Loucy (cell line): ENCODE measurements around the gene GNAQ.

Source experiments
- H2AFZ ChIP-seq: fragments of 200-600 bp; sonication (generic); 2 replicates; pipeline ENCODE4 v1.6.0; 2016; ENCODE audit warnings: antibody characterized with exemption, mild to moderate bottlenecking, low read length, moderate library complexity
- H3F3A ChIP-seq: fragments of 200-600 bp; 2 replicates; pipeline ENCODE4 v1.6.0; 2016; ENCODE audit warnings: antibody characterized with exemption, low read depth, mild to moderate bottlenecking
- H3K27me3 ChIP-seq: fragments of 200-600 bp; sonication (generic); 2 replicates; pipeline ENCODE4 v1.6.1; 2014; ENCODE audit warnings: low read length, mild to moderate bottlenecking; ENCODE audit not compliant: insufficient read depth, poor library complexity, severe bottlenecking
- H3K36me3 ChIP-seq: fragments of 200-600 bp; sonication (generic); 2 replicates; pipeline ENCODE4 v1.6.1; 2016; ENCODE audit warnings: low read length; ENCODE audit not compliant: insufficient read depth
- H3K4me1 ChIP-seq: fragments of 200-600 bp; sonication (generic); 2 replicates; pipeline ENCODE4 v1.5.1; 2014; ENCODE audit warnings: low read length, mild to moderate bottlenecking; ENCODE audit not compliant: insufficient read depth, poor library complexity, severe bottlenecking
- H3K4me2 ChIP-seq: fragments of 200-600 bp; sonication (generic); 2 replicates; pipeline ENCODE4 v1.6.0; 2014; ENCODE audit warnings: antibody characterized with exemption, low read length, low read depth, mild to moderate bottlenecking; ENCODE audit not compliant: poor library complexity, severe bottlenecking
- H3K4me3 ChIP-seq: fragments of 200-600 bp; sonication (generic); 2 replicates; pipeline ENCODE4 v1.5.1; 2014; ENCODE audit warnings: low read length, mild to moderate bottlenecking, mixed read lengths; ENCODE audit not compliant: poor library complexity, severe bottlenecking
- H3K79me2 ChIP-seq: fragments of 200-600 bp; sonication (generic); 2 replicates; pipeline ENCODE4 v1.6.1; 2014; ENCODE audit warnings: low read length; ENCODE audit not compliant: insufficient read depth
- H3K9ac ChIP-seq: fragments of 200-600 bp; sonication (generic); 2 replicates; pipeline ENCODE4 v1.6.0; 2014; ENCODE audit warnings: mild to moderate bottlenecking, low read depth, low read length, moderate library complexity; ENCODE audit not compliant: poor library complexity, severe bottlenecking
- H3K9me2 ChIP-seq: fragments of 200-600 bp; sonication (generic); replicated peaks from 2 replicates; pipeline ENCODE4 v1.6.1; 2016; ENCODE audit warnings: low read depth, low read length, mixed read lengths
- H3K9me3 ChIP-seq: fragments of 200-600 bp; sonication (generic); 2 replicates; pipeline ENCODE4 v1.6.1; 2014; ENCODE audit warnings: mild to moderate bottlenecking, antibody characterized with exemption, low read length, low read depth; ENCODE audit not compliant: insufficient read depth
- H4K20me1 ChIP-seq: fragments of 200-600 bp; sonication (generic); 2 replicates; pipeline ENCODE4 v1.6.0; 2014; ENCODE audit warnings: antibody characterized with exemption, low read length, mild to moderate bottlenecking; ENCODE audit not compliant: insufficient read depth, poor library complexity, severe bottlenecking
- EZH2phosphoT487 ChIP-seq: fragments of 200-600 bp; IDR thresholded peaks from 2 replicates; pipeline ENCODE4 v1.6.1; 2018; ENCODE audit warnings: antibody characterized with exemption, mild to moderate bottlenecking, moderate library complexity, borderline replicate concordance
- TF ChIP-seq, protein P1 (sequence below): fragments of 200-600 bp; sonication (generic); conservative IDR thresholded peaks from 2 replicates; pipeline ENCODE4 v1.5.1; 2014; ENCODE audit warnings: mild to moderate bottlenecking, antibody characterized with exemption, low read length

The GNAQ gene

DNA sequence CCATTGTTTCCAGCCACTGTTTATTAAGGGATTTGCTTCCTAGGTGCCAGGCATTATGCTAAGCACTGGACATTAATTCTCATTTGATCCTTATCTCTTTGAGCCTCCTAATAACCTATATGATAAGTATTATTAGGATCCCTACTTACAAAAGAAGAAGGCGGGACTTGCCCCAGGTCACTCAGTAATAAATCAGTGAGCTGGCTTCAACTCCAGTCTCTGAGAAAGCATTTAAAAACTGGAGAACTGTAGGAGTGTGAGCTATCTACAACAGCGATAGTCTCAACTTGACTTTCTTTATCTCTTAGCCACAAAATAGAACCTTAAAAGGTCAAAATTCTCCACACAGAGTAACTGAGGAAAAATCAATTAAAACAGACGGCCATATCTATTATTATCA is 155.0 kb downstream of the GNAQ start:
- Histone ChIP-seq H3K27me3 (no peaks in the 10 kb centered on the region), H3K4me2 (no peak overlapping the region), H3F3A (no peaks in the 10 kb centered on the region), H3K36me3 (peaks cover 35% of the 10 kb centered on the region; the same call in 1 of the 2 replicates), H3K4me3 (no peak overlapping the region), H3K9me2 (no peaks in the 10 kb centered on the region), H4K20me1 (peaks cover 30% of the 10 kb centered on the region), H3K79me2 (peaks cover 100% of the 10 kb centered on the region), H3K9me3 (no peaks in the 10 kb centered on the region), H3K4me1 (peaks cover 24% of the 10 kb centered on the region), H2AFZ (no peak overlapping the region), H3K9ac (no peak overlapping the region)
- TF ChIP-seq, protein P1, sequence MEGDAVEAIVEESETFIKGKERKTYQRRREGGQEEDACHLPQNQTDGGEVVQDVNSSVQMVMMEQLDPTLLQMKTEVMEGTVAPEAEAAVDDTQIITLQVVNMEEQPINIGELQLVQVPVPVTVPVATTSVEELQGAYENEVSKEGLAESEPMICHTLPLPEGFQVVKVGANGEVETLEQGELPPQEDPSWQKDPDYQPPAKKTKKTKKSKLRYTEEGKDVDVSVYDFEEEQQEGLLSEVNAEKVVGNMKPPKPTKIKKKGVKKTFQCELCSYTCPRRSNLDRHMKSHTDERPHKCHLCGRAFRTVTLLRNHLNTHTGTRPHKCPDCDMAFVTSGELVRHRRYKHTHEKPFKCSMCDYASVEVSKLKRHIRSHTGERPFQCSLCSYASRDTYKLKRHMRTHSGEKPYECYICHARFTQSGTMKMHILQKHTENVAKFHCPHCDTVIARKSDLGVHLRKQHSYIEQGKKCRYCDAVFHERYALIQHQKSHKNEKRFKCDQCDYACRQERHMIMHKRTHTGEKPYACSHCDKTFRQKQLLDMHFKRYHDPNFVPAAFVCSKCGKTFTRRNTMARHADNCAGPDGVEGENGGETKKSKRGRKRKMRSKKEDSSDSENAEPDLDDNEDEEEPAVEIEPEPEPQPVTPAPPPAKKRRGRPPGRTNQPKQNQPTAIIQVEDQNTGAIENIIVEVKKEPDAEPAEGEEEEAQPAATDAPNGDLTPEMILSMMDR: no peak
- no peak for TF ChIP-seq EZH2phosphoT487

DNA sequence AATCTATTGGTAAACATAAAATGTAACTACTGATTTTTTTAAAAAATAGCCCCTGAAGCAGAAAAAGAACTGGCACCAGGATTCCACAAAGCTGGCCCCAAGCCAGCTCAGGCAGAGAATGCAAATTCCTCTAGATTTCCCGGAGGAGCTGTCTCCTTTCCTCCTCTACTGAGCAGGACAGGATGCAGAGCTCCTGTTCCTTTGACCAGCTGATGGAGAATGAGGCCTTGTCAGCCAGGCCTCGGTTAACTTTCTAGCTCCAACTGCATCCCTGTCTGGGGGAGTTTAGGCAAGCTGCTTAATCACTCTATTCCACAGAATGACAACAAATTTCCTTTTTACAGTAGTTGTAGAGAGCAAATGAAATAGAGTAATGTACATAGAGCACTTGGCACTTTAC is 155.5 kb downstream of the GNAQ start:
- TF ChIP-seq, protein P1: no peak
- no peak for TF ChIP-seq EZH2phosphoT487
- Histone ChIP-seq H2AFZ (no peak overlapping the region), H3K9me3 (no peaks in the 10 kb centered on the region), H3K9me2 (no peaks in the 10 kb centered on the region), H3K79me2 (peaks cover 100% of the 10 kb centered on the region), H3K4me2 (no peak overlapping the region), H3K4me3 (no peak overlapping the region), H3K27me3 (no peaks in the 10 kb centered on the region), H3K36me3 (peaks cover 33% of the 10 kb centered on the region; the same call in 1 of the 2 replicates), H3K9ac (no peak overlapping the region), H3K4me1 (peaks cover 26% of the 10 kb centered on the region), H4K20me1 (peaks cover 32% of the 10 kb centered on the region), H3F3A (no peaks in the 10 kb centered on the region)

DNA sequence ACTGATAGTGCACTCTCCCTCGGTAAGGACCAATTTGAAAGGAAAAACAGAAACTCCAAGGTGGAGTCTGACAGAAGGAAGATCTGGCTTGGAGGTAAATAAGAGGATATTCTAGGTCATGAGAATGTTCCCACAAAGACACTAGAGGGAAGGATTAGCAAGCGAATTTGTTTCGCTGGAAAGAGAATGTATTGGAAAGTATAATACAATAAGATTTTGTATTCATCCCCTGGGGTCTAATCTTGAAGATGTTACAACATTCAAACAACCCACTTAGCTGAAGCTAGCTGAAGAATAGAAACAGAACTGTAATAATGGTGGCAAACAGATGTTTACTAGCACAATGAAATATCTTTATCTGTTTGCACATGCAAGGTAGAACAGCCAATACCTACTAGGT is 158.7 kb downstream of the GNAQ start:
- Histone ChIP-seq H3K79me2 (peaks cover 100% of the 10 kb centered on the region), H4K20me1 (peaks cover 38% of the 10 kb centered on the region), H3K9me3 (no peaks in the 10 kb centered on the region), H3K9ac (no peak overlapping the region), H3K4me2 (no peak overlapping the region), H2AFZ (no peak overlapping the region), H3K4me1 (peaks cover 18% of the 10 kb centered on the region), H3K9me2 (no peaks in the 10 kb centered on the region), H3K4me3 (no peak overlapping the region), H3K27me3 (no peaks in the 10 kb centered on the region), H3F3A (no peaks in the 10 kb centered on the region), H3K36me3 (peaks cover 17% of the 10 kb centered on the region; the same call in 1 of the 2 replicates)
- TF ChIP-seq EZH2phosphoT487: no peak
- TF ChIP-seq, protein P1: no peak
